HUDEP-2 (cell line): ENCODE results near the gene GDPD5.

Experiments used
- DNase-seq, 76 experiments: peaks; one replicate each; lab custom pipeline; 2025; ENCODE audit not compliant: unreplicated experiment in 76 of 76; lab: John Stamatoyannopoulos, UW

GDPD5 gene

DNA sequence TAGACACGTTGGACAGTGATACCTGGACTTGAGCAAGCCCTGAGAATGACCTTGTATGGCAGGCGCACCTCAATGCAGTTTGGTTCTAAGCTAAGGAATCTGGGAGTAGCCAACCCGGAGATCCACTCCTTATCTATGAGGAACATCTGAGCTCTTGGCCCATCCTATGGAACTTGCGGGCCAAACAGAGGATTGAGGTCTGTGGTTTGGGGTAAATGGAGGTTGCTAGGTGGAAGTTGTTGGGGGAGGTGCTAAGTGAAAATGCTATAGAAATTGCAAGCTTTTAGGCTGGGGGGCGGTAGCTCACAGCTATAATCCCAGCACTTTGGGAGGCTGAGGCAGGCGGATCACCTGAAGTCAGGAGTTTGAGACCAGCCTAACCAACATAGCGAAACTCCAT is 8.9 kb downstream of the GDPD5 start:
- DNase-seq, result no peak

- no peak for DNase-seq
Measured at GRCh38 chr11:75516140-75516539, 9.6 kb downstream of the GDPD5 start.

GRCh38 chr11:75514596-75514995 is 11.1 kb downstream of the GDPD5 start:
- DNase-seq, result no peak

- no peak for DNase-seq
Measured at GRCh38 chr11:75513250-75513649, 12.5 kb downstream of the GDPD5 start.

DNA sequence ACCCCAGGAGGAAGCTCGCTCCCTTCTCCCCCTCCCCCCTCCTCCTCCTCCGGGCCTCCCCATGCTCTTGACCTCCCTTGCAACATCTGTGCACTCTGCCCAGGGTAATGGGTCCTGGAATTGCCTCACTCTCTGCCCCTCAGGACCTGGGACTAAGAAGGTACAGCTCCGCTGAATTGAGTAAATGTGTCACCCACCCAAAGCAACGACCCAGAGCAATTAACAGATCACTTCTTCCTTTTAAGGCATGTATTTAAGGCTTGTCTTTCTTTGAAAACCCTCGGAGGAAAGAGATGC is 15.1 kb downstream of the GDPD5 start:
- no peak for DNase-seq

- no peak for DNase-seq
Measured at GRCh38 chr11:75510004-75510722, 15.6 kb downstream of the GDPD5 start.

DNA sequence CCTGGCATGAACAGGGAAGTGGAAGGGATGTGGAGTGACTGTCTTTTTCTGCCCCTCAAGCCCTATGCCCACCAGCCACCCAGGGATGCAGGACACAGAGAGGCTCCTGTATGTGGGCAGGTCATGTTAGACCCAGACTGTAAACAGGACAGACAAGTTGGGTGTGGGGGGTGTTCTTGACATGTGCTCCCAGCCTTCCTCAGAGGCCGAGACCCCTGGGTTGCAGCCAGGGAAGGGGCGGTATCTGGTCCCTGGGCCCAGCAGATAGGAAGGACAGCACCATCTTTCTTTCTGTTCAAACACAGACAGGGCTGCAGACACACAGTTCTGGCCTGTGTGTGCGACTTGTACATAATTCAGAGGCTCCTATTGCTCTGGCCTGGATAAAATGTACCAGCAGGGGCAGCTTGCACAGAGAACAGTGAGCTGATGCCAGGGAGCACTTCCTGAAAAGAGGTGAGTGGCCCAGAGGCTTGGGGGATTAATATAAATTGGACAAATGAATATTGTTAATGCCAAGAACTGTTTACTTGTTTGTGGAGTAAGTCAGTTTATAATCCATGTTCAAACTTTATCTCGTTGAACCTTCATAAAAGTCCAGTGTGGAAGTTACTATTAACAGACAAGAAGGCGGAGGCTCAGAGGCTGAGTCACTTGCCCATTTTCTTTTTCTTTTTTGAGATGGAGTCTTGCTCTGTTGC is 16.6 kb downstream of the GDPD5 start:
- DNase-seq, result peak in 53 of 76 experiments; percentile 12 to 67 (median 39)

DNA sequence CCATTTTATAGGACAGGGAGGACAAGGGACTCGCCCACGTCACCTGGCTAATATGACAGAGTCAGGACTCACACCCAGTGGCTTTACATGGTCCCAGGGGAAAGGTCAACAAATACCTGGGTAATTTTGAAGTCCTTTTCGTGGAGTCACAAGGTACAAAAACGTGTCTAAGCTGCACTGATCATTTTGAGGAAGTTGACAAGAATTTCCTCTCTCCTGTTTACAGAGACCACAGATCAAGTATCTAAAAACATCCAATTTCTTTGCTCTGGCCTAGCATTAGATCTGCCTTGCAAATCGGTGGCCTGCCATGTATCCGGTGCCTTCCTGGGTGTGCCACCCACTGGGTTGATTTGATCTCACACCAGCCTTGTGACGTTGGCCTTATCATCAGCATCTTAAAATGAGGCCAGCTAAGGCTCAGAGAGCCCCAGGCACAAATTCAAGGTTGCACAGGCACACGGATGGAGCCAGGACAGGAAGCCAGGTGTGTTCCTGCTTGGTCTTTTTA is 17.6 kb downstream of the GDPD5 start:
- peak in 66 of 76 experiments; percentile 9 to 75 (median 49) for DNase-seq

DNA sequence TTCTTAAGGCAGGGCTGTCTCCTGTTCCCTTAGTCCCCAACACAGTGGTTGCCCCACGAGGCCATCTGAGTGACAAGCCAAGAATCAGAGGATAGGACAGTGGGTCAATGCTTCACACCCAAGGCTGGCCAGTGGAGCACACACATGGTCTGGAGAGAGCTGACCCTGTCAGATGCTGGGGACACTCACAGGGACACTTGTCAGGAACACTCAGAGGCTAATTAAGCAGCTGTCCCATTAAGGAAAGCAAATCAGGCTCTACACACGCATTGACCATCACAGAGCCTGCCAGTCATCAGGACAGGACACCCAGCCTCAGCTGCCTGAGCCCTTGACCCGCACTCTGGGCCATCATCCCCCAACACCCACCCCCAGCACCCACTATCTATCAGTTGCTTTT is 18.2 kb downstream of the GDPD5 start:
- DNase-seq, result no peak

- no peak for DNase-seq
Measured at GRCh38 chr11:75506827-75507226, 18.9 kb downstream of the GDPD5 start.

GRCh38 chr11:75505916-75506692 is 19.6 kb downstream of the GDPD5 start:
- DNase-seq, result peak in 22 of 76 experiments; percentile 5 to 63 (median 23)

DNA sequence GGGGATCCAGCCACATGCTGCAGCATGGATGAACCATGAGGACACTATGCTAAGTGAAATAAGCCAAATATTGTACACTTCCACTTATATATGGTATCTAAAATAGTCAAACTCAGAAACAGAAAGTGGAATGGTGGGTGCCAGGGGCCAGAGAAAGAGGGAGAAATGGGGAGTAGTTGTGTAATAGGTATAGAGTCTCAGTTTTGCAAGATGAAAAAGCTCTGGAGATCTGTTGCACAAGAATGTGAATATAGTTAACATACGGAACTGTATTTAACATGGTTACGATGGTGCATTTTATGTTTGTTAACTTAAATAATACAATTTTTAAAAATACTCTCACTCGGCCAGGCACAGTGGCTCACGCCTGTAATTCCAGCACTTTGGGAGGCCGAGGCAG is 21.2 kb downstream of the GDPD5 start:
- DNase-seq, result no peak

GRCh38 chr11:75503531-75504099 is 22.1 kb downstream of the GDPD5 start:
- DNase-seq, result no peak

GRCh38 chr11:75502138-75502537 is 23.6 kb downstream of the GDPD5 start:
- DNase-seq, result no peak

DNA sequence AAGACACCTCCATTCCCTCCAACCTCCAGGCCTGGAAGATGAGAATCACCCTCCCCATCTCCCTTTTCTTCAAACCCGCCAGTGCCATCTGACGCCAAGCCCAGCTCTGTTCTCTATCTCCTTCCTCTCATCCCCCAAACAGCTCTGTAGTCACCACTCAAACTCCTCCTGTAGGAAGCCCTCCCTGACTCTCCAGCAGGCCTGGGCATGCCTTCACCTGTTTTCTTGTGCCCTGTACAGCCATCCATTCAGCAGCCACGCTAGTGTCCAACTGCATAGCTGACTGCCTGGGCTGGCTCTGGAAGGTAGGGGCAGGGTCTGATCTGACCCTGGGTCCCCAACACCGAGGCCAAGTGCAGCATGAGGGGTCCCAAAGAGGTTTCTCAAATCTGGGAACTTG is 25.0 kb downstream of the GDPD5 start:
- DNase-seq, result no peak

DNA sequence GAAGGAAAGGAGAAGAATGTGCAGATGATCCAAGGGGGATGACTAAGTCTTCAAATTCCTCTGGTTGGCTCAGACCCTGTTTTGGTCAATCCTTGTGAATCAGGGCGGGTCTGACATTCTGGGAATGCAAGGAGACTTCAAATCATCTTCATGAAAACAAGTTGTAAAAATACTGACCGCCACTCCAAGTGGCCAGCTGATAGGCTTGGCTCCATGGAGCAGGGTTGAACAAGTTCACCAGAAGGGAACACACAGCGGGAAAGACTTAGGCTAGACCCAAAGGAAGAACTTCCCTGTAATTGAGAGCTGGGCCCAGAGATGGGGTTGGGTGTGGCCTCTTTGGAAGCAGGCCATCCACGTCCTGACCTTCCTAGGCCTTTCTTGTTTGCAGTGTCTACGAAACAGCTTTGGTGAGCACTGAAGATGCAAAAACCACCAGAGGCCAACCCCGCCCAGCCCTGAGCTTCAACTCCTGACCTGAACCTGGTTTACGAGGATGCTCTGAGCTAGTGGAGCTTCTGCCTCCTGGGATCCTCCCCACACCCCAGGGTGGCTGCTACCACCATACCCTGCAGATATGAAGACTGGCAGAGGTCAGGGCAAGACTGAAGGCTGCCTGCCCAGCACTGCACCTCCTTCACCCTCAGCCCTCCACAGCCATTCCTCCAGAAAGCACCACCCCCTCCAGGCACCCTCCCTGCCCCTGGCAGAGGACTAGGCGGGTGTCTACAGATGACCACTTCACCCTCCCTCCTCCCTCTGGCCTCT is 26.1 kb downstream of the GDPD5 start:
- peak in 12 of 76 experiments; percentile 11 to 38 (median 22) for DNase-seq

DNA sequence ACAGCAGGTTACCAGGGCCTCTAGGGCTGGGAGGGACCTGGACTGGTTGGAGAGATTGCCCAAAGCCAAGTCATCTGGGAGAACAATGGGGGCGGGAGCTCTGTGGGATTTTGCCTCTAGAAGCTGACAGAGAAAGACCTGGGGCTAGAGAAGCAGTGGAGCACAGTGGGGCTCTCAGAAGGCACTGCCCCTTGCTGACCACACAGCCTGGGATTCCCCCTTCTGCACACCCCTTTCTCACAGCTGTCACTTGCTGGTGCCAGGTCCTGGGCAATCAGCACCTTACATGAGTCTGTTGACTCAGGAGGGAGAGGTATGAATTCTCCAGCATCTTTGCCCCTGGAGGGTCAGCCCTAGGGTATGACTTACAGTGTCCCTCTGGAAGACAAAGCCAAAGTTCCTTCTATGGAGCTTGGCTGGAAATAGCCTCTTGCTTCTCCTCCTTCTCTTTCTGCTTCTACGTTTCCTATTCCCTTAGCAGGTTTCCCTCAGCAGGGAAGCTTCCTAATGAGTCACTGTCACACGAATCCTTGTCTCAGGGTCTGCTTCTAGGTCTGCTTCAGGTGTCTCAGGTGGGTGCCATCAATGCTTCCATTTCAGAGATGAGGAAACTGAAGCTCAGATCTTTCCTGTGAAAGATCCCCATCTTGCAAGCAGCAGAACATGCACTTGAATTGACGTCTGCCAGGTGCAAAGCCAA is 27.0 kb downstream of the GDPD5 start:
- DNase-seq, result no peak

DNA sequence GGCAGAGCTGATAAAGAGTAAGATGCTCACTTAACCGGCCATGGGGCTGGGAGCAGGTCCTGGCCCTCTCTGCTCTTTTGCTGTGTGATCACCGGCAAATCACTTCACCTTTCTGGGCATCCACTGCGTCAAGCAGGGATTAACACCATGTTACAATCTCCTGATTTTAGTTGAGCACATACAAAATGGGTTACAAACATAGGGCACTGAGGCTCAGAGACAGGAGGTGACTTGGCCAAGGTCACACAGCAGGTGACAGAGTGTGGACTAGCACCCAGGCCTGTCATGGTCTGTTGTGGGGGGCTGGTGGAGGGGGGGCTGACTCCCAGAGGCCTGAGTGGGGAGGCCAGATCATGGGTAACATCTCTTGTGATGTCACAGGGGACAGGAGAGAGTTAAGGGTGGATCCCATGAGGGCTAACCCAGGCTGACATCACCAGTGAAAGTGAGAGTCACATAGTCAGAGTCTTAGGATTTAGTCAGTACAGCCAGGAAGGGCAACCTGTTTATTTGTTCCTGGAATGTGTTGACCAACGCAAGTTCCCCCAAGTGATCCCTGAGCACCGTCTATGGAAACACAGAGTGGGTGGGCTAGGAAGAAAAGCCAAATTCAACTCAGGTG is 27.8 kb downstream of the GDPD5 start:
- DNase-seq, result no peak

GRCh38 chr11:75496305-75496752 is 29.4 kb downstream of the GDPD5 start:
- no peak for DNase-seq
